Body of pancreas (tissue), 4 donors: ENCODE data around the gene DOK3.

Source experiments
- CTCF ChIP-seq, 7 experiments: fragments of 450-650 bp in 4 of 7; fragments of 200-600 bp in 3 of 7; sonication (generic) in 3 of 7; IDR thresholded peaks; one replicate each; pipeline ENCODE4 v1.5.1; 2016 to 2019; ENCODE audit warnings: antibody characterized with exemption in 7 of 7
- POLR2A ChIP-seq, 3 donors: fragments of 450-650 bp; IDR thresholded peaks; one replicate each; pipeline ENCODE4 v1.6.1; 2016; ENCODE audit warnings: antibody characterized with exemption in 3 of 3, mild to moderate bottlenecking in 2 of 3

DNA sequence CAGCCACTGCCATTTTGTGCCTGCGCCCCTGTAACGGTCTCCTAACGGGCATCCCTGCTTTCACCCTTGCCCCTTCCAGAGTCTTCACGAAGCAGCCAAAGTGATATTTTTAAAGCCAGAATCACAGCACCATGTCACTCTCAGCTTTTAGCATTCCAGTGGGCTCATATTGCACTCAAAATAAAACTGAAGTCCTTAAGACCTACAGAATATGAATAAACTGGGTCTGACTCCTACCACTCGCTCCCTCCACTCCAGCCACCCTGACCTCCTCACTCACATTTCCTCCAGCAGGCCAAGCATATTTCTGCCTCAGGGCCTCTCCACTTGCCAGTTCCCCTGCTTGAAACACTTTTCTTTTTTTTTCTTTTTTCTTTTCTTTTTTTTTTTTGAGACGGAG lies 9.8 kb downstream of the DOK3 start:
- TF ChIP-seq CTCF (IDR thresholded peaks at IDR 0.05): no peak
- TF ChIP-seq POLR2A (IDR thresholded peaks at IDR 0.05): no peak
